Nephron (organoid): ENCODE results near the gene ZNF30.

ENCODE experiments used
- H3K27ac Mint-ChIP-seq, 3 experiments: 2 replicates each; pipeline ENCODE4 v1.8.0; 2020; ENCODE audit warnings: mixed read lengths in 3 of 3, mild to moderate bottlenecking in 2 of 3, moderate library complexity in 1 of 3
- H3K27me3 Mint-ChIP-seq: 2 replicates; pipeline ENCODE4 v1.8.0; 2021; ENCODE audit warnings: low read depth, mild to moderate bottlenecking, moderate library complexity, mixed read lengths
- H3K36me3 Mint-ChIP-seq: 2 replicates; pipeline ENCODE4 v1.8.0; 2020; ENCODE audit warnings: low read depth, mixed read lengths
- H3K4me1 Mint-ChIP-seq: 2 replicates; pipeline ENCODE4 v1.8.0; 2020; ENCODE audit warnings: mixed read lengths
- H3K4me3 Mint-ChIP-seq, 3 experiments: 2 replicates each; pipeline ENCODE4 v1.8.0; 2020; ENCODE audit warnings: mild to moderate bottlenecking in 3 of 3, mixed read lengths in 3 of 3, moderate library complexity in 2 of 3
- H3K9me3 Mint-ChIP-seq: 2 replicates; pipeline ENCODE4 v1.8.0; 2020; ENCODE audit warnings: mixed read lengths
- CTCF ChIP-seq, 3 experiments: fragments of 200-600 bp; sonication (generic); IDR thresholded peaks; one replicate each; pipeline ENCODE4 v1.5.0; 2021; ENCODE audit warnings: antibody characterized with exemption in 3 of 3; ENCODE audit not compliant: unreplicated experiment in 3 of 3

The ZNF30 gene

GRCh38 chr19:34925278-34925855 is 1.3 kb upstream of the ZNF30 start:
- peaks cover 14% of the 10 kb centered on the region for H3K36me3 Mint-ChIP-seq

GRCh38 chr19:34926361-34926684 is 380 bp upstream of the ZNF30 start:
- Mint-ChIP-seq H3K27me3 (no peaks in the 10 kb centered on the region), H3K4me1 (peaks cover 15% of the 10 kb centered on the region), H3K9me3 (peaks cover 18% of the 10 kb centered on the region), H3K4me3 (peak overlapping the region; percentile 98 to 99 (median 99)), H3K36me3 (peaks cover 17% of the 10 kb centered on the region), H3K27ac (peak overlapping the region; percentile 90 to 97 (median 93))
- TF ChIP-seq CTCF (IDR thresholded peaks at IDR 0.05; ENCODE audit: unreplicated experiment in 3 of 3) = no peak

More at GRCh38 chr19:34925278-34925855, 1.3 kb upstream of the ZNF30 start:
- H3K27me3 Mint-ChIP-seq = no peaks in the 10 kb centered on the region
- TF ChIP-seq CTCF (IDR thresholded peaks at IDR 0.05; ENCODE audit: unreplicated experiment in 3 of 3) = no peak
- peak overlapping the region; percentile 23 to 98 (median 25) for H3K4me3 Mint-ChIP-seq
- no peak overlapping the region for H3K27ac Mint-ChIP-seq
- peaks cover 15% of the 10 kb centered on the region for H3K4me1 Mint-ChIP-seq
- H3K9me3 Mint-ChIP-seq = peaks cover 27% of the 10 kb centered on the region

- peaks cover 3% of the 10 kb centered on the region for H3K4me1 Mint-ChIP-seq
- no peak overlapping the region for H3K27ac Mint-ChIP-seq
- peaks cover 59% of the 10 kb centered on the region for H3K36me3 Mint-ChIP-seq
- TF ChIP-seq CTCF (IDR thresholded peaks at IDR 0.05; ENCODE audit: unreplicated experiment in 3 of 3) = no peak
- no peak overlapping the region for H3K4me3 Mint-ChIP-seq
- H3K9me3 Mint-ChIP-seq = peaks cover 4% of the 10 kb centered on the region
- no peaks in the 10 kb centered on the region for H3K27me3 Mint-ChIP-seq
These were observed 5.8 kb downstream of the ZNF30 start for GRCh38 chr19:34932494-34932893.

GRCh38 chr19:34936184-34936583 is 9.5 kb downstream of the ZNF30 start:
- H3K36me3 Mint-ChIP-seq = peaks cover 69% of the 10 kb centered on the region
- H3K9me3 Mint-ChIP-seq = peaks cover 9% of the 10 kb centered on the region
- no peaks in the 10 kb centered on the region for H3K27me3 Mint-ChIP-seq

GRCh38 chr19:34938886-34939285 is 12.2 kb downstream of the ZNF30 start:
- Mint-ChIP-seq H3K4me3 (no peak overlapping the region), H3K4me1 (no peaks in the 10 kb centered on the region), H3K36me3 (peaks cover 78% of the 10 kb centered on the region), H3K9me3 (peaks cover 33% of the 10 kb centered on the region), H3K27ac (no peak overlapping the region), H3K27me3 (no peaks in the 10 kb centered on the region)
- no peak for TF ChIP-seq CTCF (IDR thresholded peaks at IDR 0.05; ENCODE audit: unreplicated experiment in 3 of 3)

More at GRCh38 chr19:34936184-34936583, 9.5 kb downstream of the ZNF30 start:
- no peak overlapping the region for H3K27ac Mint-ChIP-seq
- TF ChIP-seq CTCF (IDR thresholded peaks at IDR 0.05; ENCODE audit: unreplicated experiment in 3 of 3) = no peak
- H3K4me1 Mint-ChIP-seq = no peaks in the 10 kb centered on the region
- no peak overlapping the region for H3K4me3 Mint-ChIP-seq

GRCh38 chr19:34943861-34944573 is 17.3 kb downstream of the ZNF30 start:
- no peak overlapping the region for H3K27ac Mint-ChIP-seq
- no peak for TF ChIP-seq CTCF (IDR thresholded peaks at IDR 0.05; ENCODE audit: unreplicated experiment in 3 of 3)
- peaks cover 89% of the 10 kb centered on the region for H3K36me3 Mint-ChIP-seq
- peaks cover 54% of the 10 kb centered on the region for H3K9me3 Mint-ChIP-seq
- no peaks in the 10 kb centered on the region for H3K4me1 Mint-ChIP-seq
- no peak overlapping the region for H3K4me3 Mint-ChIP-seq
- H3K27me3 Mint-ChIP-seq = no peaks in the 10 kb centered on the region
